ENCODE results near the gene KLHL35. TPM values are rescaled to one million over a fixed set of nuclear protein-coding genes. Genes with fewer than 3 reads are reported as not detected.

KLHL35 gene
- total RNA-seq, 1 donor from 2014 or later, result 2.3 TPM

- TF ChIP-seq, protein P1, sequence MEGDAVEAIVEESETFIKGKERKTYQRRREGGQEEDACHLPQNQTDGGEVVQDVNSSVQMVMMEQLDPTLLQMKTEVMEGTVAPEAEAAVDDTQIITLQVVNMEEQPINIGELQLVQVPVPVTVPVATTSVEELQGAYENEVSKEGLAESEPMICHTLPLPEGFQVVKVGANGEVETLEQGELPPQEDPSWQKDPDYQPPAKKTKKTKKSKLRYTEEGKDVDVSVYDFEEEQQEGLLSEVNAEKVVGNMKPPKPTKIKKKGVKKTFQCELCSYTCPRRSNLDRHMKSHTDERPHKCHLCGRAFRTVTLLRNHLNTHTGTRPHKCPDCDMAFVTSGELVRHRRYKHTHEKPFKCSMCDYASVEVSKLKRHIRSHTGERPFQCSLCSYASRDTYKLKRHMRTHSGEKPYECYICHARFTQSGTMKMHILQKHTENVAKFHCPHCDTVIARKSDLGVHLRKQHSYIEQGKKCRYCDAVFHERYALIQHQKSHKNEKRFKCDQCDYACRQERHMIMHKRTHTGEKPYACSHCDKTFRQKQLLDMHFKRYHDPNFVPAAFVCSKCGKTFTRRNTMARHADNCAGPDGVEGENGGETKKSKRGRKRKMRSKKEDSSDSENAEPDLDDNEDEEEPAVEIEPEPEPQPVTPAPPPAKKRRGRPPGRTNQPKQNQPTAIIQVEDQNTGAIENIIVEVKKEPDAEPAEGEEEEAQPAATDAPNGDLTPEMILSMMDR (IDR thresholded peaks at IDR 0.05), result no peak
- Mint-ChIP-seq H3K27ac (ENCODE audit: unreplicated experiment) (no peak overlapping the region), H3K9me3 (ENCODE audit: unreplicated experiment) (no peaks in the 10 kb centered on the region), H3K4me1 (ENCODE audit: unreplicated experiment) (peaks cover 36% of the 10 kb centered on the region), H3K4me3 (ENCODE audit: unreplicated experiment) (no peak overlapping the region), H3K36me3 (ENCODE audit: unreplicated experiment) (peaks cover 52% of the 10 kb centered on the region), H3K27me3 (ENCODE audit: unreplicated experiment) (no peaks in the 10 kb centered on the region)
- DNase-seq (ENCODE audit: extremely low spot score, unreplicated experiment), result no peak
These were observed 30.0 kb downstream of the KLHL35 start for GRCh38 chr11:75403037-75403436.

GRCh38 chr11:75402002-75402773 is 30.8 kb downstream of the KLHL35 start:
- TF ChIP-seq, protein P1 (IDR thresholded peaks at IDR 0.05), result no peak
- Mint-ChIP-seq H3K27me3 (ENCODE audit: unreplicated experiment) (no peaks in the 10 kb centered on the region), H3K4me3 (ENCODE audit: unreplicated experiment) (peak overlapping the region; percentile 99), H3K36me3 (ENCODE audit: unreplicated experiment) (peaks cover 48% of the 10 kb centered on the region), H3K9me3 (ENCODE audit: unreplicated experiment) (no peaks in the 10 kb centered on the region), H3K4me1 (ENCODE audit: unreplicated experiment) (peaks cover 33% of the 10 kb centered on the region), H3K27ac (ENCODE audit: unreplicated experiment) (peak overlapping the region; percentile 34)
- DNase-seq (ENCODE audit: extremely low spot score, unreplicated experiment), result no peak

- H3K36me3 Mint-ChIP-seq (ENCODE audit: unreplicated experiment), result peaks cover 41% of the 10 kb centered on the region
- no peak for DNase-seq (ENCODE audit: extremely low spot score, unreplicated experiment)
- TF ChIP-seq, protein P1 (IDR thresholded peaks at IDR 0.05), result no peak
These were observed 32.7 kb downstream of the KLHL35 start for GRCh38 chr11:75400146-75400865.

GRCh38 chr11:75399344-75400145 is 33.5 kb downstream of the KLHL35 start, which contains the start of gene RPS3:
TSS of gene RPS3 (plus strand) at chr11:75399518. CDS start at chr11:75399548, 30 bp downstream.
- Mint-ChIP-seq H3K36me3 (ENCODE audit: unreplicated experiment) (peaks cover 37% of the 10 kb centered on the region), H3K4me1 (ENCODE audit: unreplicated experiment) (peaks cover 31% of the 10 kb centered on the region), H3K27ac (ENCODE audit: unreplicated experiment) (peak within 1 kb of the TSS; percentile 98), H3K27me3 (ENCODE audit: unreplicated experiment) (peaks cover 9% of the 10 kb centered on the region), H3K4me3 (ENCODE audit: unreplicated experiment) (peak within 1 kb of the TSS; percentile 99), H3K9me3 (ENCODE audit: unreplicated experiment) (no peaks in the 10 kb centered on the region)
- peak; percentile 96 for DNase-seq (ENCODE audit: extremely low spot score, unreplicated experiment)
- TF ChIP-seq, protein P1 (IDR thresholded peaks at IDR 0.05), result peak; percentile 35

More at GRCh38 chr11:75400146-75400865, 32.7 kb downstream of the KLHL35 start:
- peak overlapping the region; percentile 99 for H3K4me3 Mint-ChIP-seq (ENCODE audit: unreplicated experiment)
- no peaks in the 10 kb centered on the region for H3K9me3 Mint-ChIP-seq (ENCODE audit: unreplicated experiment)
- peaks cover 9% of the 10 kb centered on the region for H3K27me3 Mint-ChIP-seq (ENCODE audit: unreplicated experiment)
- peaks cover 33% of the 10 kb centered on the region for H3K4me1 Mint-ChIP-seq (ENCODE audit: unreplicated experiment)
- peak overlapping the region; percentile 98 for H3K27ac Mint-ChIP-seq (ENCODE audit: unreplicated experiment)
